GM19397 (cell line): ENCODE results near the gene ADAMTS2.
"Not testable (repeated sequence)": the region's sequence is repeated elsewhere in the genome, so short reads cannot be mapped to it uniquely, and the experiment has no call there.

ENCODE experiments used
- ATAC-seq: cut with Tn5 transposase; IDR thresholded peaks from one replicate; pipeline ENCODE4 v1.9.1; 2021; ENCODE audit warnings: mild to moderate bottlenecking, moderate library complexity; ENCODE audit not compliant: unreplicated experiment

ADAMTS2 gene

GRCh38 chr5:179298181-179298993 lies 46.9 kb downstream of the ADAMTS2 start:
- ATAC-seq, result no peak

DNA sequence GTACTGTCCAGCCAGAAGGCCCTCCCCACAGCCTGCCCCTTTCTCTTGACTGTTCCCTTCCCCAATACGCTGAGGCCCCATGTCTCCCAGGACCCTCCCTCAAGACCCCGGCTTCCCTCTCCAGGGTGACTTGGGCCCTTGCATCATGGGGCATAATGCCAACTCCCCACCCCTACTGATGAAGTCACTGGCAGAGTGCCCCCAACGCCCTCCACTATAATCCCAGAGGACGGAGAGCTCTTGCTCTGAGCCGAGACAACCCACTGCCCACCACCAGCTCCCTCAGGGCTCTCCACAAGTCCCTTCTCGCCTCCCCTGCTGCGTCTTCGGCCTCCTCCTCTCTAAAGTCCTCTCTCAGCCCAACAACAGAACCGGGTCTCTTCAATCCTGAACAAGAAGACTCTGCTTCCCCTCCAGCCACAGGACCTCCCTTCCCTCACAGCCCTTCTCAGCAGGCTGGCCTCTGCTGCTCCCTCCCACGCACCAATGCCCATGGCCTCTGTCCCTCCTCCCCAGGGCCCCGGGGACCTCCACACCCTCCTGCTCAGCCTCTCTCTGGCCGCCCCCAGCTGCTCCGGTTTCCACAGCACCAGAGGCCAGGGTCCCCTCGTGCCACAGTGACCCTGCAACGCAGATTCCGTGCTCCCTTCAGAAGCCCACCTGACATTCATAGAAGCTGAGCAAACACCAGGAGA lies 47.6 kb downstream of the ADAMTS2 start:
- no peak for ATAC-seq

GRCh38 chr5:179297026-179297425 lies 48.2 kb downstream of the ADAMTS2 start:
- ATAC-seq, result no peak

- ATAC-seq, result no peak
Observed at GRCh38 chr5:179296150-179296821, 49.0 kb downstream of the ADAMTS2 start.

DNA sequence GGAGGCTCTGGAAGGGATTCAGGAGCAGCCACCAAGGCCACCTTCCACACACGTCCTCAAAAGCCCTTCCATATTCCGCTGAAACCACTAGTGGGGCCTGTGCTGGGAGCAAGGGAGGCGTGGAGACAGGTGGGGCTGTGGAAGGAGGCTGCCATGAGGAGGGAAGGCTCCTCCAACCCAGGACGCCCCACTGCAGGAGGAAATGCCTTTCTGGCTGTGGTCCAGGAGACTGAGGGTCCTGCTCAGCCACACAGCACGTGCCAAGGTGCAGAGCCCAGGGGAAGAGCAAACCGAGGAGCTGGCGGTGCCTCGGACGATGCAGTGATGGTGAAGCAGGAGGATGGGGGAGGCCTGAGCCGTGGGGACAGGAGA lies 49.5 kb downstream of the ADAMTS2 start:
- no peak for ATAC-seq

DNA sequence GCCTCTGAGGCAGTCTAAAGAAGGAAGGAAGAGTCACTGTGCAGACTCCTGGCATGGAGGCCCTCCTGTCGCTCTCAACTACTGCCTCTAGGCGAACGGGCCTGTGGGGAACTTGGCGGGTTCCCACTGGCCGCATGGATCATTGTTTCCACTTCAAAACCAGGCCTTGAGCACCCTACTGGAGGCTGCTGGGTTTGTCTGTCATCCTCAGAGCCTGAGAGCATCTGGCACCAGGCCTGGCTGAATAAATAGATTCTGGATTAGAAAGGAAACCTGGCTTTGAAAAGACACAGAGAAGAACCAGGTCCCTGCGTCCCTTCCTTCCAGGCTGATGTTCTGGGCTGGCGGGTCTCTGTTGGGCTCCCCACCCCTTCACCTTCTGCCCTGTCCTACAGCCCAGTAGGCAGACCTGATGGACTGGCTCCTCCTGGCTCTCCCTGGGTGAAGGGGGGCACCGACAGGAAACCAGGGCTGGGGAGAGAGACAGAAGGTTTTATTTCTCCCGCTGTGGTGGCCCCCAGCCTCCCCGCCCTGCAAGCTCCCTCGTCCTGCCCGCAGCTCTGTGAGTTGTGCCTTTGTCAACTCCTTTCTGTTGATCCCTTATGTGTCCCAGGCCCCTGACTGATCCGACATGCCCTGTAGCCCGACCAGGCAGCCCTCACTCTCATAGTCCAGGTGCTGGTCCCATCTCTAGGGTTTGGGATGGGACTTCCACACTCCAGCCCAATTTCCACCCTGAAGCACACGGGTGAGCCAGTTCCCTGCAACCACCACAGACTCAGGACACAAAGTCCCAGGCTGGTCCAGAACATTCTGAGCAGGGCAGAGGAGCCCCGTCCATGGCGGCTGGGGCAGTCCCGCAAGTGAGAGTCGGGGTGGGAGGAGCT lies 50.1 kb downstream of the ADAMTS2 start:
- ATAC-seq, result no peak

DNA sequence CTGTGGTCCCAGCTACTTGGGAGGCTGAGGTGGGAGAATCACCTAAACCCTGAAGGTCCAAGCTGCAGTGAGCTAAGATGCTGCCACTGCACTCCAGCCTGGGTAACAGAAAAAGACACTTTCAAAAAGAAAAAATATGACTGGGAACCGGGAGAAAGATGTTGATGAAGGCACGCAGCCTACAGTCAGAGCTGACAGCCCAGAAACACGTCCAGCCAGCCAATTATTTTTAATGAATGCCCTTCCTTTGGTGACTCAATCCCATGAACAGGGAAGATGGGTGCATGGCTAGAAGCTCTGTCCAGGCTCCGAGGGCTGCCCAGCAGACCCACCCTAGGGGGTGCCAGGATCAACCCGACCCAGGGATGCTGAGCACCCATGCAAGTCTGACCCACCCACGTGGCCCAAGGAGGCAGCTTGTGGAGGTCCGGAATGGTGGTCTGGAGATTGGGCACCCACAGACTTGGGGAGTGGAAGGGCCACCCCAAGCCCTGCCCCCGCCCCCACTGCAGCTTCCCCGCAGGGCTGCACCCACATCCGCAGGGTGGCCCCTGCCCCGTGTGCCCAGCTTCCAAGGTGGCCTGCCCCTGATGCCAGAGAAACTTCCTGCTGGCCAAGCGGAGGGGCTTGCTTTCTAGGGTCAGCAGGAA lies 51.0 kb downstream of the ADAMTS2 start:
- no peak for ATAC-seq

GRCh38 chr5:179292681-179293635 lies 52.3 kb downstream of the ADAMTS2 start:
- ATAC-seq, result no peak

DNA sequence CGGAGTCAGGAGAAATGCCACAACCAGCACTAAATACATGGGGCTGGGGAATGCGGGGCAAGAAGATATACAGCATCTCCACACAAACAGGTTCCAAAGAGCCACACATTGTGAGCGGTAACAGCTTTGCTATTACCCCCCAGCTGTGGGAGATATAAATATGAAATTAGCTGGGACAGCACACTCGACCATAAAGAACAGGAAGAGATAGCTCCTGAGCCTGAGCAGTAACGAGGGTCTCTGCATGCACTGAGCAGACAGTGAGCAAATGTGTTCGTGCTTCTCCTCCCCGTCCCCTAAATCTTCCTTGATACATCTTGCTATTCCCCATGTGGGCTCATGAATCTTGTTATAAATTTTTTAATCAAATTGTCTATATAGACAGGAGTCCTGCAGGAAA lies 53.1 kb downstream of the ADAMTS2 start:
- no peak for ATAC-seq

DNA sequence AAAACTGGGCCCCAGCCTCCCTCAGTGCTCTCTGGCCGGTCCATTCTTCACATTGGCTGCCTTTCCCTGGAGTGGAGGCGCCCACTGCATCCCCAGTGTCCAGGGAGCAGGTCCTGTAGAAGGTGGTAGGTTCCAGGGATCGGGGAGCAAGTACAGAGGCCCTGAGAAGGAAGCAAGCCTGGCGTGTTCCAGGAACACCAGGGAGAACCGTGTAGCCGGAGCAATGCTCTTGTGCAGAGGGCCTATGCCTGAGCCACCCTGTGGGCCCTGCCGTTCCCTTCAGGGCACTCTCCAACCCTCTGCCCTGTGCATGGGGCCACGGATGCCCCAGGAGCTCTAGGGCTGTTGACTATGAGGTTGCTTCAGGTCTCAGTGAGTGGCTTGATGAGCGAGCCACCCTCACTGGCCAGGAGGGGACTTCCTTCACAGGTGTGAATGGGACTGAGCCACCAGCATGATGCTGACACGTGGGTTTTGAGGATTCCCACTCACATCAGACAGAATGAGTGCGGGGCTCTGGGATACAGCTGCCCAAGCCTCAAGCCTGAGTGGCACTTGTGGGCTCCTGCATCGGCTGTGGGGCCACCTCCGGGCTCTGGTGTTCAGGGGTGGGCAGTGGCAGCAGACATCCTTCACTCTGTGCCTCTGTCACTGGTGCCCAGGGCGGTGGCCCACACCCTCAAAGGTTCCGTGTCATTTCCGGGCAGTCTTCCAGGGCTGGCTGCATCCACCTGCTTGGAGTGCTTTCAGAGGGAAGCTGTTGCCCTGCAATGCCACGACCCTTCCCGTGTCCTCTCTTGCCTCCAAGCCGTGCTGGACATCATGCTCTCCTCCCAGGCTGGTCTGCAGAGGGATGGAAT lies 54.4 kb downstream of the ADAMTS2 start:
- ATAC-seq, result no peak

DNA sequence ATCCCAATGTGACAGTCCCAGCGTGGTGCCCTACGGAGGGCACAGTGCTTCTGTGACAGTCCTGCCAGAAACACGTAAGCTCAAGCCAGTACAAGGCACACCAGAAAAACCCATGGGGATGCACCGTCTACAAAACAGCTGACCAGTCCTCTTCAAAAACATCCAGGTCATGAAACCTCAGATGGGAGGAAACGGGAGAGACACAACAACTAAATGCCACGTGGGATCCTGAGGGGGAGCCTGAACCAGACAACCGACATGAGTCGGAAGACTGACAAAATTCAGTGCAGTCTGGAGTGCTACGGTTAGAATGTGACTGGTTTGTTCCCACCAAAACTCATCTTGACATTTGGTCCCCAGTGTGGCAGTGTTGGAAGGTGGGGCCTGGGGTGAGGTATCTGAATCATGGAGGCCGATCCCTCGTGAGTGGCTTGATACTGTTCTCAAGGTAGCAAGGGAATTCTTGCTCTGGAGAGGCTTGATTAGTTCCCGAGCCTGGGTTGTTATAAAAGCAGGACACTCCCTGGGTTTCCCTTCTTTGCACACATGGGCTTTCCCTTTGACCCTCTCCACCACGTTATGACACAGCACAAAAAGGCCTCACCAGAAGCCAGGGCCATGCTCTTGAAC lies 55.4 kb downstream of the ADAMTS2 start:
- no peak for ATAC-seq

GRCh38 chr5:179288809-179289185 lies 56.5 kb downstream of the ADAMTS2 start:
- ATAC-seq, result no peak

- ATAC-seq, result no peak
Observed at GRCh38 chr5:179288101-179288808, 57.0 kb downstream of the ADAMTS2 start.

DNA sequence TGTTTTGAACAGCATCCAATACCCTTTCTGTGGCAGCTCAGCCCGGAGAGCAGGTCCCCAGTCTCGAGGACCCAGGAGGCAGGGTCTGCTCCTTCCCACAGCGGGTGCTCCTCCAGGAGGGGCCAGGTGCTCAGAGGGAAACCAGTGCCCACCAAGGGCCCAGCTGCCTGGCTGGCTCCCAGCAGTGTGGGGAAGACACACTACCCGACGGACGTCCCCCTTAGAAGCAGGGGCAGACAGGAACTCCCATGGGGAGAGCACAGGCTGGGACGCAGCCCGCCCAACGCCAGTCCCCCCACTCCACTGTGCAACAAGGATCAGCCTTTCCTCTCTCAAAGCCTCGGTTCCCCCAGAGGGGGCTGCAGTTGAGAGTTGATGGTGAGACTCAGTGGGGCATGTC lies 57.6 kb downstream of the ADAMTS2 start:
- no peak for ATAC-seq

- ATAC-seq, result no peak
Observed at GRCh38 chr5:179287071-179287470, 58.2 kb downstream of the ADAMTS2 start.

- ATAC-seq, result not testable (repeated sequence)
Observed at GRCh38 chr5:179285776-179286162, 59.5 kb downstream of the ADAMTS2 start.
